GM20431 (cell line): Measurements from ENCODE around the gene GBP5.

Source experiments
- in situ Hi-C: fragments of 300-500 bp; cut with MseI, MboI; formaldehyde crosslinking; loops from one replicate; pipeline ENCODE4 v1.15.0; 2020; ENCODE audit warnings: low sequenced_read_pairs; ENCODE audit not compliant: unreplicated experiment

The GBP5 gene

DNA sequence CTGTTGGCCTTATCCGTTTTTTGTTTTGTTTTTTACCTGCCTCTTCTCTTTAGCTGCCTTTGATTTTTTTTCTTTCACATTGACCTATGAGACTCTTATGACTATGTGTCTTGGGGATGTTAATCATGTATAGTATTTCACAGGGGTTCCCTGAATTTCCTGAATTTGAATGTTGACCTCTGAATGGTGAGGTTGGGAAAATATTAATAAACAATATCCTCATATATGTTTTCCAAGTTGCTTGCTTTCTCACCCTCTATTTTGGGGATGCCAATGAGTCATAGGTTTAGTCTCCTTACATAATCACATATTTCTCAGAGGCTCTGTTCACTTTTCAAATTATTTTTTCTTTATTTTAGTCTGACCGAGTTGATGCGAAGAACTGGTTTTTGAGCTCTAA is 29.6 kb downstream of the GBP5 start:
- in situ Hi-C loops = no loop called here
